HG03571 (cell line): Measurements from ENCODE around the gene NOTO.

ENCODE experiments used
- ATAC-seq: cut with Tn5 transposase; IDR thresholded peaks from one replicate; pipeline ENCODE4 v1.9.1; 2021; ENCODE audit not compliant: unreplicated experiment

NOTO gene

DNA sequence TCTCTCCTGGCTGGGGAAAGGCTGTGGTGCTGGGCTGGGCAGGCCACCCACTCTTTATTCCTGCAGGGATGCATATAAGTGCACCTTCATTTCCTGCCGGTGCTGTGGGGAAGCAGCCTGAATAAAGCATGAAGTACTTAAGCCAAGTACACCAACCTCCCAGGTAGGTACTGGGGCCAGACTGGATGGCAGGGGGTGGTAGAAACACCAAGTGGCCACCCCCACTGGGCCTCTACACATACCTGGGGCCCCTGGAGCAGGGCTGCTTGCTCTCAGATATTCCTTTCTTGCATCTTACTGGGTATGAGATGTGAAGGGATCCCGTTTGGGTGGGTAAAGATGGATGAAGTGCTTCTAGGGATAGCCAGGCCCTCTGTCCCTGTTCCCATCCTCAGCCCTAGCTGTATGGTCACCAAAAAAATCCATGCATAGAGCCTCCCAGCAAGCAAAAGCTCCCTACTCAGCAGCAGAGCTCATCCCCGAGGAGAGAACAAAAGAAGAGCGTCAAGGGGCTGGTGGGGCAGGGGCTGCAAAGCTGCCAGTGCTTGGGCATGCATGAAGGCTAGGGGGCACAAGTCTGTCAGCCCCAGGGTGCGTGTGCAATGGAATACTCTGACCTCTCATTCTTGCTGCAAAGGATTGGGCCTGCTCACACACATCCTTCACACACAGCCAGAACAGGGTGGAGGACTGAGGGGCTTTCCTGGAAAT lies 53.7 kb downstream of the NOTO start:
- no peak for ATAC-seq

DNA sequence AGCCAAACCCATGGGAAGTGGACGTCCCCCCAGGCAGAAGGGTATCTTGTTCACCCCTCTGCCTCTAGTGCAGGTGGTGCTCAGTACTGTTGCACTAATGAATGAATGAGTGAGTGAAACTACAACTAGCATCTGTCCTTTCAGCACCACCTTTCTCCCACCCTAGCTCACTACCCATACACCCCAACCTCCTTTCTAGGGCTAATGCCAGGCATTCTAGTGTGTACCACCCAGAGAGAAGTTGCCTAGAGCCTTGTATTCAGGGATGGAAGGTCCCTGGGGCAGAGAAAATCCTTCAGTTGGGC lies 54.2 kb downstream of the NOTO start:
- no peak for ATAC-seq

DNA sequence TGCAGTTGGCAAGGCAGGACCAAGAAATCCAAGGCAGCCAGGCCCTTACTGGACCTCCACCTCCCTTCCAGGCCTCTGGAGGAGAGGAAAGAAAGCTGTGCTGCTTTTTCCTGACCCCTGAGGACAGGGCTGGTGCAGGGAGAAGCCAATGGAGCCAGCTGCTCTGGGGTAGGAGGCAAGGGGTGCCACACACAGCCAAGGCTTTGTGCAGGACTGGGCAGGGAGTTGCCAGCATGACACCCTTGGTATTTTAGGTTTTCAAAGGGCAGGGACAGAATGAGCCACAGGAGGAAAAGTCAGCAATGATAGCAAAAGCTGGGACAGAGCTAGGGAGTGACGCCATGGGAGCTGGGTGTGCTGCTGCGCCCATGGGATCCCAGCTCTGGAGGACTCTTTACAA lies 54.6 kb downstream of the NOTO start:
- no peak for ATAC-seq

DNA sequence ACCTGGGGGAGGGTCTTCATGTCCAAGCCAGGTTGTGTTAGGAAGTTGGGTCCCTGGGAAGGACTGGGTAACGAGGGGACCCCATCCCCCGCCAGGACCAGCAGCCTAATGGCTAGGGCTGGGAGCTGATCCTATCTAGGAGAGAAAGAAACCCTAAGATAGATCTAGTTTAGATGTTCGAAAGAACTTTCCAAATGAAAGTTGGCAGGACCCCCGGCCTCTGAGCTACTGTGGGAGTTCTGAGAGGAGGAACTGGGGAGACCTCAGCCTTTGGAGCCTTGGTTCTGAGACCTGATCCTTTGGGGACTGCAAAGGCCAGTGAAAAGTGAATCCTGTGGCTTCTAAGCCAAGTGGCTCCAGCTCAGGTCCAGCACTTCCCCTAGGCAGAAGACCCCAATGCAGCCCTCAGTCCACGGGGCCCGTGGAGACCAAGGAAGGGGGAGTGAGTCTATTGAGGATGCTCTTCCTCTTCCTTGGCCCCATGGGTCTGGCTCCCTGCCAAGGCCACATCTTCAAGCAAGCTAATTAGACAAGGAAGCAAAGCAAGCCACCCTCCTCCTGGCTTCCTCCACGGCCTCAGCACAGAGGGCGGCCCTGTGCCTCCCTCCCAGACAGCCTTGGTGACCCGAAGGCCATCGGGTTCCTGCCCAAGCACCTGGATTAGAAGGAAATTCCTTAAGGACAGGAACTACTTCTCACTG lies 55.2 kb downstream of the NOTO start:
- ATAC-seq: no peak

DNA sequence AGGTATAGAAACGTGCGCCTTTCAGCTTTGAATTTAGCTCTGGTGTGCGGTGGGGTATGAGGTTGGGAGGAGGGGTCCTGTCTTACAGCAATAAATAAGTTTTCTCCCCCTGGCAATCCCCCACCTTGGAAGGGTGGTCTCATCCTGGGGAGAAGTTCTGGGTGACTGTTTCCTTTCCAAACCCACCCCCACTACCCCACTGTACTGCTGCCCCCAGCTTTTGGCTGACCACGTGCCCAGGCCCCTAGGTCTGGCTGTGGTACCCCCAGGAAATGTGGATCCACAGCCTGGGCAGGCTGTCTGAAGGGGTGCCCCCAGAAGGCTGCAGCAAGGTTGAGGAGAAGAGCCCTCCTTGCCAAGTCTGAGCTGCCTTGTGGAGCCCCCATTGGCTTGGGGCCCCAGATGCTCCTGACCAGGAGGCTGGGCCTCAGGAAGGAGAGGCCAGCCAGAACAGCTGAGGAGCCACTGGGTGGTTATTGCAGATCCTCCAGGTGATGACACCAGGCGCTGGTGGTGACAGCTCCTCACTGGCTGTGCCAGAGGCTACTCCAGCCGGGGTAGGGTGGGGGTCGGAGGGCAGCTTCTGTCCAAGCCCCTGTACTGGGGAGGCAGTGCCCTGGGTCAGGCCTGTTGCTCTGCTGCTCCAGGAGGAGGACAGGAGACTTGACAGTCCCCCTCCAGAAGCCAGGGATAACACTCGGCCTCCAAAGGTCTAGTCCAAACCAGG lies 56.0 kb downstream of the NOTO start:
- no peak for ATAC-seq

DNA sequence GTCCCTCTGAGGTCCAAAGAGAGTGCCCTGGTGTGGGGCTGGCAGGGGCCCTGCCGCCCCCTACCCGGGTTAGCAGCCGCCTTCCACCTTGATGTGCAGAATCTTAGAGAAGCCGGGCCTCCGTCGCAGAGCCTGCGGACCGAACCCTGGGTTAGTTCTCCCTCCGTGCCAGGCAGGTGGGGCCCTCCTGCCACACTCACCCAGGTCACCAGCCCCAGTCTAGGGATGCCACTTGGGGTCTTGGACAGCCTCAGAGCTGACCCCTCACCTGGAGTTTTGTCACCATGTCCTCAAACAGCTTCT lies 56.5 kb downstream of the NOTO start:
- ATAC-seq: no peak

- no peak for ATAC-seq
These were observed 56.9 kb downstream of the NOTO start for GRCh38 chr2:73259276-73259675.

- no peak for ATAC-seq
These were observed 57.4 kb downstream of the NOTO start for GRCh38 chr2:73259704-73260337.

DNA sequence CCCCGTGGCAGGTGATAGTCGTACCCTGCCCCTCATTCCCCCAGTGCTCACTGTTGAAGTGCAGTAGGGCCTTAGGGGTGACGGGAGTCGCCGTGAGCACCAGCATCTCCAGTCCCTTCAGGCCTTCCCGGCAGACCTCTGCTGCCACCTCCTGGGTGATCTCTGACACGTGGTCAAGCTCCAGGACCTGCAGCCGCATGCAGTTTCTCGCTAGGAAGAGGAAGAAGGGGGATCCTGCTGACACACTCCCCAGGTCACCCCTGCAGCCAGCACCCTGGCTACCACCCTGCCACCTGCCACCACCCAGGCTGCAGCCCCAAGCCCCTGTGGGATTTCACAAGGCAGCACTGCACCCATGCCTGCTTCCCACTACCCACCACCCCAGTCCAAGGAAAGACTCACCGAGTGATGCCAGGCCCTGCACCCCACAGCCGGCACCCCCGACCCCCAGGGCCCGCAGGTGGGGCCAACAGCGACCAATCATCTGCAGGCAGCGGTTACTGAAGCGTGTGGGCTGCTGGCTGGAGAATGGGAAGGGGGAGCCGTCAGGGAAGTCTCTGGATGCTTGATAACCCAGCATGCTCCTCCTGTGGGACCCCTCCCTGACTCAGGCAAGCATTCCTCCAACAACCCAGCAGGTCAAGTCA lies 58.1 kb downstream of the NOTO start:
- ATAC-seq: no peak
